ENCODE results near the gene GDAP1L1. TPM values are rescaled to one million over a fixed set of nuclear protein-coding genes. Genes with fewer than 3 reads are reported as not detected.

Gene GDAP1L1
- total RNA-seq, 1 donor from 2014 or later = 1.7 TPM

- H3K36me3 Mint-ChIP-seq (ENCODE audit: low read depth, unreplicated experiment) = no peaks in the 10 kb centered on the region
- H3K4me3 Mint-ChIP-seq (ENCODE audit: unreplicated experiment) = no peak overlapping the region
- peaks cover 4% of the 10 kb centered on the region for H3K27me3 Mint-ChIP-seq (ENCODE audit: unreplicated experiment)
- DNase-seq (ENCODE audit: low spot score) = no peak
- H3K9me3 Mint-ChIP-seq (ENCODE audit: unreplicated experiment) = no peaks in the 10 kb centered on the region
- TF ChIP-seq CTCF (IDR thresholded peaks at IDR 0.05; ENCODE audit: unreplicated experiment) = no peak
- peaks cover 10% of the 10 kb centered on the region for H3K4me1 Mint-ChIP-seq (ENCODE audit: unreplicated experiment)
- H3K27ac Mint-ChIP-seq (ENCODE audit: unreplicated experiment) = no peak overlapping the region
Observed at GRCh38 chr20:44258226-44258890, 11.2 kb downstream of the GDAP1L1 start.

- no peak for TF ChIP-seq CTCF (IDR thresholded peaks at IDR 0.05; ENCODE audit: unreplicated experiment)
- Mint-ChIP-seq H3K36me3 (ENCODE audit: low read depth, unreplicated experiment) (no peaks in the 10 kb centered on the region), H3K27ac (ENCODE audit: unreplicated experiment) (no peak overlapping the region), H3K27me3 (ENCODE audit: unreplicated experiment) (peaks cover 2% of the 10 kb centered on the region), H3K4me1 (ENCODE audit: unreplicated experiment) (peaks cover 10% of the 10 kb centered on the region), H3K9me3 (ENCODE audit: unreplicated experiment) (no peaks in the 10 kb centered on the region), H3K4me3 (ENCODE audit: unreplicated experiment) (no peak overlapping the region)
- no peak for DNase-seq (ENCODE audit: low spot score)
Observed at GRCh38 chr20:44264287-44264686, 17.2 kb downstream of the GDAP1L1 start.

GRCh38 chr20:44268802-44269201, 21.7 kb downstream of the GDAP1L1 start:
- no peak for DNase-seq (ENCODE audit: low spot score)
- Mint-ChIP-seq H3K4me1 (ENCODE audit: unreplicated experiment) (no peaks in the 10 kb centered on the region), H3K36me3 (ENCODE audit: low read depth, unreplicated experiment) (no peaks in the 10 kb centered on the region), H3K27me3 (ENCODE audit: unreplicated experiment) (peaks cover 2% of the 10 kb centered on the region), H3K9me3 (ENCODE audit: unreplicated experiment) (no peaks in the 10 kb centered on the region), H3K27ac (ENCODE audit: unreplicated experiment) (no peak overlapping the region), H3K4me3 (ENCODE audit: unreplicated experiment) (no peak overlapping the region)
- no peak for TF ChIP-seq CTCF (IDR thresholded peaks at IDR 0.05; ENCODE audit: unreplicated experiment)

GRCh38 chr20:44271915-44272663, 25.0 kb downstream of the GDAP1L1 start:
- peak; percentile 19 for DNase-seq (ENCODE audit: low spot score)
- peaks cover 2% of the 10 kb centered on the region for H3K27me3 Mint-ChIP-seq (ENCODE audit: unreplicated experiment)
- no peaks in the 10 kb centered on the region for H3K9me3 Mint-ChIP-seq (ENCODE audit: unreplicated experiment)
- H3K4me3 Mint-ChIP-seq (ENCODE audit: unreplicated experiment) = no peak overlapping the region
- TF ChIP-seq CTCF (IDR thresholded peaks at IDR 0.05; ENCODE audit: unreplicated experiment) = peak; percentile 50
- no peak overlapping the region for H3K27ac Mint-ChIP-seq (ENCODE audit: unreplicated experiment)
- no peaks in the 10 kb centered on the region for H3K36me3 Mint-ChIP-seq (ENCODE audit: low read depth, unreplicated experiment)
- H3K4me1 Mint-ChIP-seq (ENCODE audit: unreplicated experiment) = no peaks in the 10 kb centered on the region

Measured in endothelial cell (in vitro differentiated cells).